Measurements from ENCODE around the gene ACSS1. TPM values are rescaled to one million over a fixed set of nuclear protein-coding genes. Genes with fewer than 3 reads are reported as not detected.

ACSS1 gene
- total RNA-seq, 1 donor from 2014 or later: 1.8 TPM

GRCh38 chr20:25081730-25082497 lies 24.0 kb upstream of the ACSS1 start, which contains the start of gene VSX1:
TSS of gene VSX1 (minus strand) at chr20:25082141. CDS start at chr20:25082096, 45 bp downstream.
- FAIRE-seq (no peak), DNase-seq (ENCODE audit: low read depth) (no peak)
- no peak within 1 kb of the TSS for H3K4me3 ChIP-seq (ENCODE audit: low read depth, low read length)
- no peak for TF ChIP-seq CTCF (IDR thresholded peaks at IDR 0.05; ENCODE audit: insufficient read depth, low read length, severe bottlenecking)
- H3K36me3 ChIP-seq (ENCODE audit: control insufficient read depth, insufficient read depth, low read length): no peaks in the 10 kb centered on the region
- H3K27me3 ChIP-seq (ENCODE audit: control insufficient read depth, insufficient read depth, low read length): peaks cover 56% of the 10 kb centered on the region

- Histone ChIP-seq H3K4me3 (ENCODE audit: low read depth, low read length) (no peak overlapping the region), H3K27me3 (ENCODE audit: control insufficient read depth, insufficient read depth, low read length) (peaks cover 56% of the 10 kb centered on the region), H3K36me3 (ENCODE audit: control insufficient read depth, insufficient read depth, low read length) (no peaks in the 10 kb centered on the region)
- no peak for DNase-seq (ENCODE audit: low read depth)
- TF ChIP-seq CTCF (IDR thresholded peaks at IDR 0.05; ENCODE audit: insufficient read depth, low read length, severe bottlenecking): no peak
- no peak for FAIRE-seq
Measured at GRCh38 chr20:25081065-25081729, 23.3 kb upstream of the ACSS1 start.

GRCh38 chr20:25079171-25079570 lies 21.2 kb upstream of the ACSS1 start:
- DNase-seq (ENCODE audit: low read depth): no peak
- H3K4me3 ChIP-seq (ENCODE audit: low read depth, low read length): no peak overlapping the region
- FAIRE-seq: no peak
- H3K36me3 ChIP-seq (ENCODE audit: control insufficient read depth, insufficient read depth, low read length): no peaks in the 10 kb centered on the region
- H3K27me3 ChIP-seq (ENCODE audit: control insufficient read depth, insufficient read depth, low read length): peaks cover 46% of the 10 kb centered on the region
- no peak for TF ChIP-seq CTCF (IDR thresholded peaks at IDR 0.05; ENCODE audit: insufficient read depth, low read length, severe bottlenecking)

GRCh38 chr20:25078662-25079061 lies 20.7 kb upstream of the ACSS1 start:
- H3K27me3 ChIP-seq (ENCODE audit: control insufficient read depth, insufficient read depth, low read length): peaks cover 42% of the 10 kb centered on the region
- no peak for TF ChIP-seq CTCF (IDR thresholded peaks at IDR 0.05; ENCODE audit: insufficient read depth, low read length, severe bottlenecking)
- peak; percentile 40 for FAIRE-seq
- H3K4me3 ChIP-seq (ENCODE audit: low read depth, low read length): no peak overlapping the region
- no peak for DNase-seq (ENCODE audit: low read depth)
- no peaks in the 10 kb centered on the region for H3K36me3 ChIP-seq (ENCODE audit: control insufficient read depth, insufficient read depth, low read length)

- DNase-seq (ENCODE audit: low read depth) (no peak), FAIRE-seq (no peak)
- Histone ChIP-seq H3K27me3 (ENCODE audit: control insufficient read depth, insufficient read depth, low read length) (peaks cover 35% of the 10 kb centered on the region), H3K4me3 (ENCODE audit: low read depth, low read length) (no peak overlapping the region), H3K36me3 (ENCODE audit: control insufficient read depth, insufficient read depth, low read length) (no peaks in the 10 kb centered on the region)
- TF ChIP-seq CTCF (IDR thresholded peaks at IDR 0.05; ENCODE audit: insufficient read depth, low read length, severe bottlenecking): no peak
Measured at GRCh38 chr20:25077610-25078169, 19.8 kb upstream of the ACSS1 start.

Data from bronchial epithelial cell (primary cell).